C4-2B (cell line): ENCODE results near the gene ADGB.

Experiments
- ZFX ChIP-seq: fragments of 450-650 bp; IDR thresholded peaks from 2 replicates; pipeline ENCODE4 v1.6.1; 2017
- TF ChIP-seq, protein P1 (sequence below): fragments of 450-650 bp; conservative IDR thresholded peaks from 2 replicates; pipeline ENCODE4 v1.5.1; 2017; ENCODE audit warnings: mild to moderate bottlenecking

DNA sequence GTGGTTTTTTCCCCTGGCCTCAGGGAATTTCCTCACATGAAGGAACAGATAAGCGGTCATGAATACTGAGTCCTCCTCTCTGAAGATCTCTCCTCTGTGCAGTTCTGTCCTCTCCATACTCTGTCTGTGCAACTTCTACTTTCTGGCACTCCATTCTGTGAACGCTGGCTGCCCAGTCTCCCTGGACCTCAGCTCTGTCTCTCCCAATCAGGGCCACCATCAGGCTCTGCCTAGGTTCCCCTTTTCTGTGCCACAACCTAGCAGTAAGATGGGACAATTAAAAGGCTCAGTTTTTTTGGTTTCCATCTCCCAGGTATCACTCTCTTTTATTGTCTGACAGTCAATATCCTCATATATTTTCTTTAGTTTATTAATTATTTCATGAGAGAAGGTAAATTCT lies 4.8 kb upstream of the ADGB start:
- TF ChIP-seq, protein P1, sequence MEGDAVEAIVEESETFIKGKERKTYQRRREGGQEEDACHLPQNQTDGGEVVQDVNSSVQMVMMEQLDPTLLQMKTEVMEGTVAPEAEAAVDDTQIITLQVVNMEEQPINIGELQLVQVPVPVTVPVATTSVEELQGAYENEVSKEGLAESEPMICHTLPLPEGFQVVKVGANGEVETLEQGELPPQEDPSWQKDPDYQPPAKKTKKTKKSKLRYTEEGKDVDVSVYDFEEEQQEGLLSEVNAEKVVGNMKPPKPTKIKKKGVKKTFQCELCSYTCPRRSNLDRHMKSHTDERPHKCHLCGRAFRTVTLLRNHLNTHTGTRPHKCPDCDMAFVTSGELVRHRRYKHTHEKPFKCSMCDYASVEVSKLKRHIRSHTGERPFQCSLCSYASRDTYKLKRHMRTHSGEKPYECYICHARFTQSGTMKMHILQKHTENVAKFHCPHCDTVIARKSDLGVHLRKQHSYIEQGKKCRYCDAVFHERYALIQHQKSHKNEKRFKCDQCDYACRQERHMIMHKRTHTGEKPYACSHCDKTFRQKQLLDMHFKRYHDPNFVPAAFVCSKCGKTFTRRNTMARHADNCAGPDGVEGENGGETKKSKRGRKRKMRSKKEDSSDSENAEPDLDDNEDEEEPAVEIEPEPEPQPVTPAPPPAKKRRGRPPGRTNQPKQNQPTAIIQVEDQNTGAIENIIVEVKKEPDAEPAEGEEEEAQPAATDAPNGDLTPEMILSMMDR, result no peak
- TF ChIP-seq ZFX, result no peak
